NCI-H345 treated with DMSO at 0.1 percent for 48 hours (cell line): Measurements from ENCODE around the gene LSMEM2.
"Not testable (repeated sequence)": the region's sequence is repeated elsewhere in the genome, so short reads cannot be mapped to it uniquely, and the experiment has no call there.

Source experiments
- DNase-seq: peaks from one replicate; lab custom pipeline; 2025; ENCODE audit not compliant: unreplicated experiment; lab: John Stamatoyannopoulos, UW

Gene LSMEM2

DNA sequence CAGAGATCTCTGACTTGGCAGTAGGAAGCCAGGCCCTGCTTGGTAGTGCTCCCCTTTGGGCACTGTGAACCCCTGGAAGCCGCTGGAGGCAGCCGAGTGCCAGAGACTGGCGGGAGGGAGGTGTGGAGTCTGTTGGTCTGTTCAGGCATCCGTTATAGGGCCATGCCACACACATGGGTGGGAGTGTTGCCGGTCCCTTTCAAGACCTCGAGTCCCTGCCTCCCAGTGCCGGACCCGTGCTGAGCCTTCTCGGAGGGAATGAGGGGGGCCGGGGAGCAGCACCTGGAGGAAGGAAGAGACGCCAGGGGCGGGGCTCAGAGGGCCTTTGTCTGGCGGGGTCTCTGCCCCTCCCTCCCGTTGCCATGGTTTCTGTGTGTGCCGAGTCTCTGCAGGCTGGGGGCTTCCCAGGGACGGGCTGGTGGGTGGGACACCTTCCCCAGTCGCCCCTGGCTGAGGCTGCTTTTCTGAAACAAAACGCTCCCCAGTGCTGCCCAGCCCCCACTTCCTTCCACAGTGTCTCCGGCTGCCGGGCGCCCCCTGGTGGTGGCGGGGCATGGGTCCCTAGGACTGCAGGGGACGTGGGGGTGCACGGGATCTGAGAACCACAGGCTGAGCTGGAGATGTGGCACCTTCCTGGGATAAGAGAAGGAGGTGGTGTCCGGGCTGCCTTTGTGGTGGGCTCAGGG lies 32.9 kb upstream of the LSMEM2 start:
- peak; percentile 46 for DNase-seq

DNA sequence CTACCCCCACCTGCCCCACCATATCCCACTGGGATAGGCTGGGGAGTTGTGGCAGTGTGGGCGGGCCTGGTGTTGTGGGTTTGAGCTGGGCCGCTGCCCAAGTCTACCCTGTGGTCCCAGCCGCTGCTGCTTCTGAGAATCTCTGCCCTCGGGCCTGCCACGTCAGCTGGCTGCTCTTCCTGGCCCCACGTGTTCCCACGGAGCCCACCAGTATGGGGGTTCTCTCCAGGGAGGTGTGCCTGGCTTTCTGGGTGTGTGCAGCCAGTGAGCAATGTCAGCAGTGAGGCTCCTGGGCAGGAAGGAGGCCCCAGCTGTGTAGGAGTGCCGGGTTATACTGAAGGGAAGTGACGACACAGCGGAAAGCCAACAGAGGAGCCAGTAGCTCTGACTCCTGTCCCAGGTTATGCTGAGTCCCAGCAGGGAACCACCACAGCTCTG lies 32.4 kb upstream of the LSMEM2 start:
- no peak for DNase-seq

DNA sequence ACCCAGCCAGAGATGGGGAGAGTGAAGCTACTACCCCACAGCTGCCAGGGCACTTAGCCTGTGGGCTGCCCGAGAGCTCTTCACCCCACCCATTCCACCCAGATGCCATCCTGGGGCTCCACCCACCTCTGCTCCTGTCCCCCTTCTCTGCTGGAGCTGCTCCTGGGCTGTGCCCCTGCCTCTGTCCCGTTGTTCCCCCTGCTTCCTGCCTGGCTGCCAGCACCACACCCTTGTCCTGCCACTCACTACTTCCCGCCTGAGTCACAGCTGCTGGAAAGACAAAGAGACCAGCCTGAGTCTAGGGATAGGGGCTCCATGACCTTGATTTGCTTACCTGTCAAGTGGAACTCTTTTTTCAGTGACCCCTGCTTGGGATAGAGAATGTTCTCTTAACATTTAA lies 30.5 kb upstream of the LSMEM2 start:
- DNase-seq, result no peak

DNA sequence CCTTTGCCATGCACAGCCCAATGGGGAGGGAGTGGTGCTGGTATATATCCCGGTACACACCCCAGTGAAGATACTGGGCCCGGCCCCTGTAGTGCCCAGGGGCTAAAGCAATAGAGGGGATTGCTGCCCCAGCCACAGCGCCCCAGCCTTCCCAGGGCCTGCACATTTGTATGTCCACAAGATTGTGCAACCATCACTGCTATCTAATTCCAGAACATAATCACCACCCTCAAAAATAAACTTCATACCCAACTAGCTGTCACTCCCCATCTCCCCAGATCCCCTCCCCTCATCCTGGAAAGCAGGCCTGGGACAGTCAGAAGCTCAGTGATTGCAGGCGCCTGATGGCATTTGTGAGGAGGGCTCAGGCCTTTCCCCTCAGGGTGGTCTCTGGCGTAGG lies 29.4 kb upstream of the LSMEM2 start:
- DNase-seq, result no peak

DNA sequence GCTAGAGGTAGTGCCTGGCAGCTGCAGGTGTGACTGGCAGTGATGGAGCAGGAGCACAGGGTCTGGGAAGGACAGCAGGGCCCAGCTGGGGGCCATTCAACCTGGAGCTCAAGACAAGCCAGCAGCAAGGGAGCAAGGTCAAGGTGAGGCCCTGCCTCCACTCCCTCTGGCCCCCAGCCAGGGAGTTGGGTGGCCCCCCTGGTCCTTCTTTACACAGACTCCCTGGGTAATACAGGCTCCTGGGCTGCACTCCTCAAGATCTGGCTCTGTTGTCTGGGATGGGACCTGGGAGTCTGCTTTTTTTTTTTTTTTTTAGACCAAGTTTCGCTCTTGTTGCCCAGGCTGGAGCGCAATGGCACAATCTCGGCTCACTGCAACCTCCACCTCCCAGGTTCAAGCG lies 28.4 kb upstream of the LSMEM2 start:
- DNase-seq, result no peak

DNA sequence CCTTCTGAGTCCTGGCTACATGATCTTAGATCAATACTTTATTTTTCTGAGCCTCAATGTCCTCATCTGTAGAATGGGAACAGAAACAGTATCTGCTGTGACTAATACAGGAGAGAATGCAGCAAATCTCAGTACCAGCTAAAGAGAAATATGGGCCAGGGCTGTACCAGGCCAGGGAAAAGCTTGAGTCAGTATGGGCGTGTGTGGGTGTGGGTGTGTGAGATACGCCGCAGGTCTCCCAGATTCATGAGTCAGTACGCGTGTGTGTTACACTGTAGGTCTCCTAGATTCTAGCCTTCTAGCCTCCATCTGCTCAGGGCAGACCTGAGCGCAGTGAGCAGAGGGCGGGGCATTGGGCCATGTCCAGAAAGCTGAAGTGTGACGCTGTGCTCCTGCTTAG lies 27.7 kb upstream of the LSMEM2 start:
- DNase-seq, result no peak

DNA sequence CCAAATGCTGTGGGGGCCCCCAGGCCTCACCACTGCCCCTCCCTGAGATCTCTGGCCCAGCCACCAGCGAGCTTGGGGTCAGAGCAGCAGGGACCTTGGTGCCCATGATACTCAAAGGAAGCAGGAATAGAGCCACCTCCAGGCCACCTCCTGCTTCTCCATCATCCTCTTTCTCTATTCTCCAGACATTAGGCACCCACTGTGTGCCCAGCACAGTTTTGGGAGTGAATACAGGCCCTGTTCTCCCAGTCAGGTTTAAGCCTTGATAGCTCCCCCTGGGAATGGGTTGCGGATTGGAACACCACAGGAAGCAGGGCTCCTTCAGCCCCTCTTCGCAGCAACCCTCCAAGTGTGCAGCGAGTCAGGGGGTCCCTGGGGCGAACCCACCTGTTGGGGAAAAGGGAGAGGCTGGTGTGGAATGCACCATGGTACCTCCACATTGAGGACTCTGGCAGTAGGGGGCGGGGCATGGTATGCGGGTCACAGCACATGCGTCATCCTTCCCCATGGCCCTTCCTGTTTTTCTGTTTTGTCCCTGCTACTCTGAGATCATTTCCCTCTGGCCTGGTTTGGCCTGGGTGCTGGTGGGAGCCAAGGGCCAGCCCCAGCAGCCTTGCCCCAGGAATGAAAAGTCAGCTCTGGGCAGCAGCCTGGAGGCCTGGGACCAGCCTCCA lies 24.2 kb upstream of the LSMEM2 start:
- no peak for DNase-seq

DNA sequence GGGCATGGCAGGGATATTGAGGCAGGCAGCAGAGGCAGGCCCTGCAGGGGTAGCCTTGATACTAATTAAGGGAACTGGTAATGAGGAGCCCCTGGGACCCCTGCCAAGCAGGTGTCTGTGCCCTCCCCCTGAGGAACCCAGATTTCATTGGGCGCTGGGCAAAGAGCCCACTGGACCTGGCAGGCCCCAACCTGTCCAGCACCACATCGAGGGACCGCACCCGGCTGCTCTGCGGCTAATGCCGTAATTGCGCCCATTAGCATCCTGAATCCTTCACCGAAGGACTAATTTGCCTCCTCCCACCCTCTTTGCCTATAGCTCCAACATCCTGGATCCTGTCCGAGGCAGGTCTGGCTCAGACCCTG lies 23.7 kb upstream of the LSMEM2 start:
- DNase-seq, result no peak

DNA sequence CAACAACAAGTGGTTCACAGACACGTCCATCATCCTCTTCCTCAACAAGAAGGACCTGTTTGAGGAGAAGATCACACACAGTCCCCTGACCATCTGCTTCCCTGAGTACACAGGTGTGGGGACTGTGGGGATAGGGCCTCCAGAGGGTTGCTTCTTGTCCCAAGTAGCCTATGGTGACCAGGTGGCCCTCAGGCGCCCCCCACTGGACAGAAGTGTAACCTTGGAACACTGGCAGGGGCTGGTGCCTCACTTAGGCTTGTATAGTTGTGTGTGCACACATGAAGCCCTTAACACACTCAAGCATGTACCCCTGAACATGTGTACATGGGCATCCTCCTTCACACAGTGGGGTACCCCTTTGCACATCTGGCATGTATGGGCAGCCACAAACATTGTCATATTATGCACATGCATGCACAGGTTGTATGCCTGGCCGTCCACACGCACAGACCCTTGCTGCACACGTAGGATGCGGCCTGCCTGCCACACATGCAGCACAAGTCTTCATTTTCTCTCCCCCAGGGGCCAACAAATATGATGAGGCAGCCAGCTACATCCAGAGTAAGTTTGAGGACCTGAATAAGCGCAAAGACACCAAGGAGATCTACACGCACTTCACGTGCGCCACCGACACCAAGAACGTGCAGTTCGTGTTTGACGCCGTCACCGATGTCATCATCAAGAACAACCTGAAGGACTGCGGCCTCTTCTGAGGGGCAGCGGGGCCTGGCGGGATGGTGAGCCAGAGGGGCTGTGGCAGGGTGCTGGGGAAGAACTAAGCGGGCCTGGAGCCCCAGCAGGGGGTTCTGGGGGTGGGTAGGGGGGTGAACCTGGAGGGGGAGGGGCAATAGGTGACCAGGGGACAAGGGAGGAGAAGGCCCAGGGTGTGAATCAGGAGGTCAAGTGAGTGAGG lies 21.7 kb upstream of the LSMEM2 start:
- DNase-seq, result no peak

DNA sequence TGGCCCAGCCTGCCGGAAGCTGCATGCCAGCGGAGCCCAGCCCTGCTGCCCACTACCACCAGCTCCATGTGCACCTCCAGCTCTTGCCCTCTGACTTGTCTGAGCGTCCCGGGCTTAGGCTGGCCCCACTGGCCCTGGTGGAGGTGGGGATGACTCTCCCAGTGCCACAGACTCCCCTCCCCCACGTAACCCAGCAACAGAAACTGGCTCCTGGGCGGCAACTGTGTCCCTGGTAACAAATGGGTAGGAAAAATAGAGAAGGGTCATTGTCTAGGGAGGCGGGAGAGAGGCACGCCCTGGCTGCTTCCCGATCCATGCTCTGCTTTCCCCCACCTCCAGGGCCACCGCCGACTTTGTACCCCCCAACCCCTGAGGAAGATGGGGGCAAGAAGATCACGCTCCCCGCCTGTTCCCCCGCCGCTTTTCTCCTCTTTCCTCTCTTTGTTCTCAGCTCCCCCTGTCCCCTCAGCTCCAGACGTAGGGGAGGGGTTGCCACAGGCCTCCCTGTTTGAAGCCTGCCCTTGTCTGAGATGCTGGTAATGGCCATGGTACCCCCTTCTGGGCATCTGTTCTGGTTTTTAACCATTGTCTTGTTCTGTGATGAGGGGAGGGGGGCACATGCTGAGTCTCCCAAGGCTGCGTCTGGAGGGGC lies 20.7 kb upstream of the LSMEM2 start:
- no peak for DNase-seq

DNA sequence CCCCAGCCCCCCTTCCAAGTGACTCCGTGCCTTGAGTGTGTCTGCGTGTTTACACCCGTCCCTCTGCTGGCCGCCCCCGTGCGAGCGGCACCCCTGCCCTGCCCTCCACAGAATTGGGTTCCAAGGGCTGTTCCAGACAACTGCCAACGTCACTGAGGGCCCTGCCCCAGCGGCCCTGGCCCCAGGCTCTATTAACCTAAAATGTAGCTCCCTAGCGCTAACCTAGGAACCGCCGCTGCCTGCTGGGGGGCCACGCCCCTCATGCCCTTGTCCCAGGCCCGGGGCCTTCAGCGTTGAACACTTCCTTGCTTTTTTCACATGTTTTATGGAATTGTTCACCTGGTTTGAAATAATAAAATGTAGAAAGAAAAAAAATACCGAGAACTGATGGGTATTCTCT lies 19.9 kb upstream of the LSMEM2 start:
- DNase-seq, result no peak

DNA sequence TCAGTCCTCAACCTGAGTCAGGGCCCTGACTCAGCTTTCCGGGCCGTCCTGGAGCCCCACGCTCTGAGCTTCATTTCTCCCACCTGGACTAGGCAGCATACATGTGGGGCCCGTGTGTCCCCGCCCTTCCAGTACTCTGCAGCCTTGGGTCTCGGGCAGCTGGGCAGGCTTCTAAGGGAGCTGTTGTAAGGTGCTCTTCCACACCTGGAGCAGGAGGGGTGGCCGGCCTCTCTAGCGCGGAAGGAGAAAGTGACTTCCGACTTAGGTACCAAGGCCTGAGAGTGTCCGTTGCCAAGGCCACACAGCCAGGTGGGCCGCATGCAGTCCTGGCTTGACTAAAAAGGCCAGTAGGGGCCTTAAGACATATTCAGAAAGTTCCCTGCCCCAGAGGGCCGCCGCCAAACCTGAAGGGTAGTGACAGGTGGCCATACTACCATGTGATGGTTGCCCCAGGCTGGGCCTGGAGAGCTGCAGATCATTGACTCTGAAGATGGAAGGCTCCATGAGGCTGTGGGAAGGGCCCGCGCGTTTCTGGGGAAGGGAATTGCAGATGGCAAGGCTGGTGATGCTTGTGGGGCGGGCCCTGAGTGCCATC lies 19.4 kb upstream of the LSMEM2 start:
- peak; percentile 28 for DNase-seq

DNA sequence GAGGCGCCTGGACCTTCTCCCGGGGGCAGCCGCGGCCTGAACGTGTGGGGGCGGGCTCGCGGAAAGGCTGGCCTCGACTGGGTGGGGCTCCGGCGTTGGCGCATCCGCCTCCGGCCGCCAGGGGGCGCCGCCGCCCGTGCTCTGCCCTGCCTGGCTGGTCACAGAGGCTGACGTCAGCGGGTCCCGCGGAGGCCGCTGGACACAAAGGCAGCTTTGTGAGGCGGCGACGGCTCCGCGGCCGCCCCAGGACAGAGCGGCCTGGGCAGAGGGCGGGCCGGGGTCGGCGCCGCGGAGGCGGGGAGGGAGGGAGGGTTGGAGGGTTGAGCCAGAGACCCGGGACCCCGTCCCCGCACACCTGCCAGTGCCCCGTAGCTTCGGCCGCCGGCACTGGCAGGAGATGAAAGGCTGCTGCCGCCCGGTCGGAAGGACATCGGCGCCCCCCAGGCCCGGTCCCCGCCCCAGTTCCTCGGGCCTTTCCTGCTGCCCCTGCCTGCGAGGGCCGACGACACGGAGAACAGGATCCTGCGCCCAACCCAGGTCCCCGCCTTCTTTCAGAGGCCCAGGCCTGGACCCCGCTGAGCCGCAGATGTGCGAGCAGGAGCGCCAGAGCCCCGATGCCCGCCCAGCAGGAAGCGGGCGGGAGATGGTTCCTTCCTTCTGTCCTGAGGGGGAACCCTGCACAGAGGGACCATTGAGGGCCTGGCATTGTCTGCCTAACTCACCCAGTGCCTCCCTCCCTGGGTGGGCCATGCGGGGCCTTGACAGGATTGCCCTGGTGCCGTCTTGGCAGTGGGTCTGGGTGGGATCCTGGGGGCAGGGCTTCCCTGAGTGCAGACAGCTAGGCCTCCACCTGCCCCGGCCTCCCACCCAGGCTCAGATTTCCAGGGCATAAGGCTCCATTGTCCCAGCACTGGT lies 18.6 kb upstream of the LSMEM2 start:
- peak; percentile 49 for DNase-seq

DNA sequence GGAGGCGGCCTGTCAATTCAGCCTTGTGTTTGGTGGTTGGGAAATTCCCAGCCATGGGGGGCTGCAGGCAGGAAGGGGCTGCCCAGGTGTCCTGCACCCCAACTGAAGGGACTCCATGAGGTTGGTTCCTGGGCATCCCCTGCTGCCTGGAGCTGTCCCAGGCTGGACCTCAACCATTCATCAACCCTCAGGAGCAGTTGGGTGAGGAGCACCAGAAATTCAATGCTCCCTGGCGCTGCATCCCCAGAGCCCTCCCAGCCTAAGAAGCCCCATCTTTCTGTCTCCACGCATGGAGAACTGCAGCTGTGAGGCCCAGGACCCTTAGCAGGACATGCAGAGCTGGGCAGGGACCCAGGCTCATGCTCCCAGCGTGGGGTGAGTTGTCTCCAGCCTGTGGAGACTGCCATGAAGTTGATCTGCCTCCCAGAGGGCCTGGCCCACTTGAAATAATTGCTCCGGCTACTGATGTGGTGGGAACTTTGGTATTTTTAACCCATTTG lies 17.9 kb upstream of the LSMEM2 start:
- no peak for DNase-seq

DNA sequence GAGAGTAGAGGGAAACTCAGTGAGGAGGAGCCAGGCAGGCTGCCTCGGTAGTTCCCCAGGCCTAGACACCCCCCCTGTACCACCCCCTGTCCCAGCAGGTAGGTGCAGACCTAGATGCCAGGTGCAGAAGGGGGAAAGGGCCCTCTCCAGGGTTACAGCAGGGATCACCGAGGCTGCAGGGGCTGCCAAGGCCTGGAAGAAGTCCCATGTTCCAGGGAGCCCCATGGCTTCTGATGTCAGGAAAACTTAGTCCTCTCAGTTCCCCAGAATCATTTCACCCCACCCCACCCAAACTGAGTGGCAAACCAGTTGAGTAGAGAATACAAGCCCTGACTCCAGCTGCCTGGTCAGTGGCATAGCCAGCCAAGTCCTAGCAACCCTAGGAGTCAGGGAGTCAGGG lies 17.4 kb upstream of the LSMEM2 start:
- DNase-seq, result no peak

DNA sequence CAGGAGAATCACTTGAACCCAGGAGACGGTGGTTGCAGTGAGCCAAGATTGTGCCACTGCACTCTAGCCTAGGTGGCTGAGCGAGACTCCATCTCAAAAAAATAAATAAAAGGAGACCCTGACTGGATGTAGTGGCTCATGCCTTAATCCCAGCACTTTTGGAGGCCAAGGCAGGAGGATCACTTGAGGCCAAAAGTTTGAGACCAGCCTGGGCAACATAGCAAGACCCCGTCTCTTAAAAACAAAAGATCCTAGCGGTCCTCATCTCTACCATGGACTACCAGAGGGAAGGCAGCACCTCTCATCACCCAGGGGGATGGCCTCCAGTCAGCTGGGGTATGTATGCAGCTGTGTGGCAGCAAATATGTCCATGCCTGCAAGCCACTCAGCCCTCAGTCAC lies 16.7 kb upstream of the LSMEM2 start:
- DNase-seq, result not testable (repeated sequence)

DNA sequence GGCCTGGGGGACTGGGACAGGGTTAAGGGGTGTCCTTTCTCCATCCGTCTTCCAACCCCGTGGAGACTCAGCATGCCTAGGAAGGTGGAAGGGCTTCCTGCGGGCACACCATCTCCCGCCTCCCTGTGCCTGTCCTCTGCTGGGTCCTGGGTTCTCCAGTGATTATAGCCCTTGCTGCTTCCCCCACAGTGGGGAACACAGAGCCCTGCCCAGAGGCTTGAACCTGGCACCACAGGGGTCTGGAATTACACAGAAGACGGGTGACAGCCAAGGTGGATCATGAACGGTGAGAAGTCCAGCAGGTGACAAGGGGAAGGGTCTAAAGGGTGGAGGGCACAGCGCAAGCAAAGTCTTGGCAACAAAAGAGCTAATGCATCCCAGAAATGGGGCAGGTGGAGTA lies 16.1 kb upstream of the LSMEM2 start:
- no peak for DNase-seq

DNA sequence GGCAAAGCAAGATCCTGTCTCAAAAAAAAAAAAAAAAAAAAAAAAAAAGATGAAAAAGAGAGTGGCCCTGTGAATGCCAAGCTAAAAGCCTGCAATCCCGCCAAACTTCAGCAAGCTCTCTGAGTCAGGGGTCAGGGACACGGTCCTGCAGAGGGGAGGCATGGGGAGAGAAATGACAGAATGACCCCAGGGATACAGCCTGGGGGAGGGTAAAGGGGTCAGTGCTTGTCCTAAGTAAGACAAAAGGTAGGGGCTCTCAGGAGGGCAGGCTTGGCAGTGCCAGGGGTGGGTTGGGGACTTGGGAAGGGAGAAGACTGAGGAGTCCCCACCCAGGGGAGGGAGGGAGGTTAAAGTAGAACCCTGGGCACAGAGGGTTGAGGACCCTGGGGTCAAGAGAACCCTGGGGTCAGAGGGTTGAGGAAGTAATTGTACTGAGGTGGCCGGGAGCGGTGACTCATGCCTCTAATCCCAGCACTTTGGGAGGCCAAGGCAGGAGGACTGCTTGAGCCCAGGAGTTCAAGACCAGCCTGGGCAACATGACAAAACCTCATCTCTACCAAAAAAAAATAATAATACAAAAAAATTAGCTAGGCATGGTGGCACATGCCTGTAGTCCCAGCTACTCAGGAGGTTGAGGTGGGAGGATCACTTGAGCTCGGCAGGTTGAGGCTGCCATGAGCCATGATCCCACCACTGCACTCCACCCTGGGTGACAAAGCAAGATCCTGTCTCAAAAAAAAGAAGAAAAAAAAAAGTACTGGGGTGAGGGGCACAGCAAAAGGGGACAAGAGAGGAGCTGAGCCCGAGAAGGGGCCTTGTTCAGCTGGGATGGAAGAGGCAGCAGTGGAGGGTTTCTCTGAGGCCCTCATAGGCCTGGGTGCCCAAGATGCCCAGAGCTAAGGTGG lies 15.2 kb upstream of the LSMEM2 start:
- DNase-seq, result no peak
